ENCODE measurements around the gene ARL14.

ARL14 gene

DNA sequence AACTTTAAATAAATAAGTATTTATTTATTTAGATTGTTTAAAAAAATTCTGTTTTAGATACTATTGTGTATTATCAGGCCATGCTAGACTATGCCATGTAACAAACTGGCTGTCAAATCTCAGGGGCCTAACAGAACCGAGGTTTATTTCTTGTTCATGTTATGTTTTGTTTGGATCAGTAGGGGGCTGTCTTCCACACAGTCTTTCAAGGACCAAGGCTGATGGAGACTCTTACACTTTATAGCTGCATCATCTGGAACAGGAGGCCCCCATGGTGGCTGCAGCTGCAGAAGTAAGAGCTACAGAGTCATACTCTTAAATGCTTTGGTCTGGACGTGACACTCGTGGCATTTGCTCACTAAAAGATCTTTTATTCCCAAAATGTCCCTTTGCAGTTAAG, 33.0 kb upstream of the ARL14 start:
- no peaks in the 10 kb centered on the region for H3K27me3 ChIP-seq (ENCODE audit: insufficient read depth, insufficient read length)
- no peaks in the 10 kb centered on the region for H3K36me3 ChIP-seq (ENCODE audit: insufficient read depth, insufficient read length, low read length)
- H3K4me3 ChIP-seq (ENCODE audit: insufficient read length, low read depth): no peak overlapping the region
- H3K4me1 ChIP-seq (ENCODE audit: insufficient read depth, insufficient read length): no peaks in the 10 kb centered on the region
- H3K9me3 ChIP-seq (ENCODE audit: insufficient read depth, low read length): no peaks in the 10 kb centered on the region
- DNase-seq (ENCODE audit: low read depth, low spot score): no peak
- no peak for TF ChIP-seq SUZ12 (IDR thresholded peaks at IDR 0.05; ENCODE audit: extremely low read depth, insufficient read depth, insufficient read length)
- TF ChIP-seq ZNF274 (IDR thresholded peaks at IDR 0.05; ENCODE audit: low read depth, low read length): no peak
- no peak for TF ChIP-seq YY1 (IDR thresholded peaks at IDR 0.05; ENCODE audit: insufficient read depth, insufficient read length)
- H3K9ac ChIP-seq (ENCODE audit: insufficient read length, low read depth): no peak overlapping the region

GRCh38 chr3:160644491-160644890, 32.5 kb upstream of the ARL14 start:
- H3K4me3 ChIP-seq (ENCODE audit: insufficient read length, low read depth): no peak overlapping the region
- H3K9me3 ChIP-seq (ENCODE audit: insufficient read depth, low read length): no peaks in the 10 kb centered on the region
- no peak for DNase-seq (ENCODE audit: low read depth, low spot score)
- H3K9ac ChIP-seq (ENCODE audit: insufficient read length, low read depth): no peak overlapping the region
- TF ChIP-seq ZNF274 (IDR thresholded peaks at IDR 0.05; ENCODE audit: low read depth, low read length) (no peak), YY1 (IDR thresholded peaks at IDR 0.05; ENCODE audit: insufficient read depth, insufficient read length) (no peak), SUZ12 (IDR thresholded peaks at IDR 0.05; ENCODE audit: extremely low read depth, insufficient read depth, insufficient read length) (no peak)
- no peaks in the 10 kb centered on the region for H3K27me3 ChIP-seq (ENCODE audit: insufficient read depth, insufficient read length)
- H3K36me3 ChIP-seq (ENCODE audit: insufficient read depth, insufficient read length, low read length): no peaks in the 10 kb centered on the region
- no peaks in the 10 kb centered on the region for H3K4me1 ChIP-seq (ENCODE audit: insufficient read depth, insufficient read length)

- Histone ChIP-seq H3K9ac (ENCODE audit: insufficient read length, low read depth) (no peak overlapping the region), H3K27me3 (ENCODE audit: insufficient read depth, insufficient read length) (no peaks in the 10 kb centered on the region), H3K36me3 (ENCODE audit: insufficient read depth, insufficient read length, low read length) (no peaks in the 10 kb centered on the region), H3K4me1 (ENCODE audit: insufficient read depth, insufficient read length) (no peaks in the 10 kb centered on the region), H3K4me3 (ENCODE audit: insufficient read length, low read depth) (no peak overlapping the region), H3K9me3 (ENCODE audit: insufficient read depth, low read length) (peaks cover 23% of the 10 kb centered on the region; the same call in 1 of the 2 replicates)
- no peak for DNase-seq (ENCODE audit: low read depth, low spot score)
- TF ChIP-seq YY1 (IDR thresholded peaks at IDR 0.05; ENCODE audit: insufficient read depth, insufficient read length) (no peak), SUZ12 (IDR thresholded peaks at IDR 0.05; ENCODE audit: extremely low read depth, insufficient read depth, insufficient read length) (no peak), ZNF274 (IDR thresholded peaks at IDR 0.05; ENCODE audit: low read depth, low read length) (no peak)
Observed at GRCh38 chr3:160648701-160649100, 28.3 kb upstream of the ARL14 start.

GRCh38 chr3:160649596-160649995, 27.4 kb upstream of the ARL14 start:
- Histone ChIP-seq H3K27me3 (ENCODE audit: insufficient read depth, insufficient read length) (no peaks in the 10 kb centered on the region), H3K4me3 (ENCODE audit: insufficient read length, low read depth) (no peak overlapping the region), H3K9me3 (ENCODE audit: insufficient read depth, low read length) (peaks cover 23% of the 10 kb centered on the region; the same call in 1 of the 2 replicates), H3K9ac (ENCODE audit: insufficient read length, low read depth) (no peak overlapping the region), H3K4me1 (ENCODE audit: insufficient read depth, insufficient read length) (no peaks in the 10 kb centered on the region), H3K36me3 (ENCODE audit: insufficient read depth, insufficient read length, low read length) (no peaks in the 10 kb centered on the region)
- no peak for DNase-seq (ENCODE audit: low read depth, low spot score)
- TF ChIP-seq ZNF274 (IDR thresholded peaks at IDR 0.05; ENCODE audit: low read depth, low read length) (no peak), SUZ12 (IDR thresholded peaks at IDR 0.05; ENCODE audit: extremely low read depth, insufficient read depth, insufficient read length) (no peak), YY1 (IDR thresholded peaks at IDR 0.05; ENCODE audit: insufficient read depth, insufficient read length) (no peak)

GRCh38 chr3:160653512-160653911, 23.4 kb upstream of the ARL14 start:
- Histone ChIP-seq H3K9me3 (ENCODE audit: insufficient read depth, low read length) (peaks cover 23% of the 10 kb centered on the region; the same call in 1 of the 2 replicates), H3K27me3 (ENCODE audit: insufficient read depth, insufficient read length) (no peaks in the 10 kb centered on the region), H3K9ac (ENCODE audit: insufficient read length, low read depth) (no peak overlapping the region), H3K36me3 (ENCODE audit: insufficient read depth, insufficient read length, low read length) (no peaks in the 10 kb centered on the region), H3K4me3 (ENCODE audit: insufficient read length, low read depth) (no peak overlapping the region), H3K4me1 (ENCODE audit: insufficient read depth, insufficient read length) (no peaks in the 10 kb centered on the region)
- no peak for TF ChIP-seq YY1 (IDR thresholded peaks at IDR 0.05; ENCODE audit: insufficient read depth, insufficient read length)
- no peak for TF ChIP-seq ZNF274 (IDR thresholded peaks at IDR 0.05; ENCODE audit: low read depth, low read length)
- TF ChIP-seq SUZ12 (IDR thresholded peaks at IDR 0.05; ENCODE audit: extremely low read depth, insufficient read depth, insufficient read length): no peak
- DNase-seq (ENCODE audit: low read depth, low spot score): no peak

DNA sequence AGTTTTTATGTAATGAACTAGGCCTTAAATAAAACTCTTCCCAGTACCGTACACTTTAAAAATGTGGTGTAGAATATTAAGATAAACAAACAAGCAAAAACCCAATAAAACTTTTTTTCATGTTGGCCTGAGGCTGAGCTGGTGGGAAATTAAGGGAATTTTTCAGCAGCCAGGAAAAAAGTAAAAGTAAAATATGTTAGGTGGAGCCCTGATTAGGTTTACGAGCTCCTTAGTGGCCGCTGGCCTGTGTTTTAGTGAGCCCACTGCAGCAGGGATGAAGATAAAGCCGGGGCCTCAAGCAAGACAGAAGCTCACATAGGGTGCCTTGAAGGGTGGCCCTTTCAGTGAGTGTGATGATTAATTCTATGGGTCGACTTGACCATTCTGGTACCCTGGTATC, 16.1 kb upstream of the ARL14 start:
- Histone ChIP-seq H3K27me3 (ENCODE audit: insufficient read depth, insufficient read length) (no peaks in the 10 kb centered on the region), H3K4me1 (ENCODE audit: insufficient read depth, insufficient read length) (no peaks in the 10 kb centered on the region)

DNA sequence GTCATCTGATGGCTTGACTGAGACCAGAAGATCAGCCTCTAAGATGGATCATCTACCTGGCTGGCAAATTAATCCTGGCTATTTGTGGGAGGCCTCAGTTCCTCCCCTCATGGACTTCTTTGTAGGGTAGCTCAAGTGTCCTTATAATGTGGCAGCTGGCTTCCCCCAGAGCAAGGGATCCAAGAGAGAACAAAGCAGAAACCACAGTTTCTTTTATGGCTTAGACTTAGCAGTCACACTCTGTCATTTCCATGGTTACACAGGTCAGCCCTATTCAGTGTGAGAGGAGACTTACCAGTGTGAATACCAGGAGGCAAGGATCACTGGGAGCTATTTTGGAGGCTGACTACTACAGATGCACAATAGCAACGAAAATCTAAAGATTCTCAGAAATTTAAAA, 15.3 kb upstream of the ARL14 start:
- DNase-seq (ENCODE audit: low read depth, low spot score): peak; percentile 13
- Histone ChIP-seq H3K36me3 (ENCODE audit: insufficient read depth, insufficient read length, low read length) (no peaks in the 10 kb centered on the region), H3K27me3 (ENCODE audit: insufficient read depth, insufficient read length) (no peaks in the 10 kb centered on the region), H3K4me3 (ENCODE audit: insufficient read length, low read depth) (no peak overlapping the region), H3K9ac (ENCODE audit: insufficient read length, low read depth) (no peak overlapping the region), H3K9me3 (ENCODE audit: insufficient read depth, low read length) (no peaks in the 10 kb centered on the region), H3K4me1 (ENCODE audit: insufficient read depth, insufficient read length) (no peaks in the 10 kb centered on the region)
- TF ChIP-seq YY1 (IDR thresholded peaks at IDR 0.05; ENCODE audit: insufficient read depth, insufficient read length) (no peak), ZNF274 (IDR thresholded peaks at IDR 0.05; ENCODE audit: low read depth, low read length) (no peak), SUZ12 (IDR thresholded peaks at IDR 0.05; ENCODE audit: extremely low read depth, insufficient read depth, insufficient read length) (no peak)

More for the DNA sequence above, 16.1 kb upstream of the ARL14 start:
- DNase-seq (ENCODE audit: low read depth, low spot score): no peak
- Histone ChIP-seq H3K9me3 (ENCODE audit: insufficient read depth, low read length) (no peaks in the 10 kb centered on the region), H3K9ac (ENCODE audit: insufficient read length, low read depth) (no peak overlapping the region), H3K36me3 (ENCODE audit: insufficient read depth, insufficient read length, low read length) (no peaks in the 10 kb centered on the region), H3K4me3 (ENCODE audit: insufficient read length, low read depth) (no peak overlapping the region)
- TF ChIP-seq SUZ12 (IDR thresholded peaks at IDR 0.05; ENCODE audit: extremely low read depth, insufficient read depth, insufficient read length): no peak
- no peak for TF ChIP-seq ZNF274 (IDR thresholded peaks at IDR 0.05; ENCODE audit: low read depth, low read length)
- TF ChIP-seq YY1 (IDR thresholded peaks at IDR 0.05; ENCODE audit: insufficient read depth, insufficient read length): no peak

Measured in NT2/D1 (cell line).